NOMO-1 treated with dmso at 0.1 percent for 144 hours (cell line): Measurements from ENCODE around the gene AXIN1.
"Not testable (repeated sequence)": the region's sequence is repeated elsewhere in the genome, so short reads cannot be mapped to it uniquely, and the experiment has no call there.

Experiments
- DNase-seq: peaks from one replicate; lab custom pipeline; 2025; ENCODE audit not compliant: unreplicated experiment; lab: John Stamatoyannopoulos, UW

The AXIN1 gene

DNA sequence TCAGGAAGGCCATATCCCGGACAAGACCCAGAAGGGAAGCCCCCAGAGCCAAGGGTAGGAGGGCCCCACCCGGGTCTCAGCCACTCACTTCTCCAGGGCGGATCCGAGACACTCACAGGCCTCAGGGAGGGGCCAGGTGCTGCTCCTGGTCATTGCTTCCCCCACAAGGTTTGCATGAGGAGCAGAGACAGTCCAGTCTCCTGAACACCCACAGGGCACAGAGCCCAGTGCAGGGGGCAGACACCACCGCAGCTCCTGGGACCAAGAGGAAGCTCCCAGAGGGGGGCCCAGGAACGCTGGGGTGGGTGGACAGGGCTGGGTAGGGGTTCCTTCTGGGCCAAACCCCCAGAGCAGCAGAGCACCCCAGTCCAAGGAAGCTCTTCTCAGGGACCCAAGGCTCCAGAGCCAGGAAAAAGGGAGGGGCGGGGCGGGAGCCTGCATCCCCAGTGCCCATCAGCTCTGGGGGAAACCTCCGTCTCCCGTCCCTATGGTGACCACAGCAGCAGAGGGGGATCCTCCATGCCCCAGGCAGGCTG, 18.5 kb upstream of the AXIN1 start:
- no peak for DNase-seq

DNA sequence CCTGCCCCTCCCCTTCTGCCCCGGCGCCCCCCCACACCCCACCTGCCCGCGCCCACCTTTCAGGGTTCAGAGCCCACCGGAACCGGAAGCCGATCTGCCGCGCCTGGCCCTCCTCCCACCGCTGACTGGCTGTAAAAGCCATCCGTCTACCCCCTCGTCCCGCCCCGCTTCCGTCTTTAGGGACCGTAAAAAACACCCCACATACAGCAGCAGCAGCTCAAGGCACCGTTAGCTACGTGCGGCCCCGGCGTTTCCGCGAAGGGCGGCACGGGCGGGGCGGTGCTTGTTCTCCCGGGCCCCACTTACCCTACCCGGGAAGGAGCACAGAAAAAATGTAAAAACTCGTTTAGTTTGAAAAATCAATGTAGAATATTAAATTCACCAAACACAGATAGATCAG, 17.9 kb upstream of the AXIN1 start, which contains the start of gene MRPL28:
TSS of gene MRPL28 (minus strand) at position 96 of the 400 bp plus-strand sequence. CDS start 320 bp downstream, outside the sequence.
- peak; percentile 95 for DNase-seq

DNA sequence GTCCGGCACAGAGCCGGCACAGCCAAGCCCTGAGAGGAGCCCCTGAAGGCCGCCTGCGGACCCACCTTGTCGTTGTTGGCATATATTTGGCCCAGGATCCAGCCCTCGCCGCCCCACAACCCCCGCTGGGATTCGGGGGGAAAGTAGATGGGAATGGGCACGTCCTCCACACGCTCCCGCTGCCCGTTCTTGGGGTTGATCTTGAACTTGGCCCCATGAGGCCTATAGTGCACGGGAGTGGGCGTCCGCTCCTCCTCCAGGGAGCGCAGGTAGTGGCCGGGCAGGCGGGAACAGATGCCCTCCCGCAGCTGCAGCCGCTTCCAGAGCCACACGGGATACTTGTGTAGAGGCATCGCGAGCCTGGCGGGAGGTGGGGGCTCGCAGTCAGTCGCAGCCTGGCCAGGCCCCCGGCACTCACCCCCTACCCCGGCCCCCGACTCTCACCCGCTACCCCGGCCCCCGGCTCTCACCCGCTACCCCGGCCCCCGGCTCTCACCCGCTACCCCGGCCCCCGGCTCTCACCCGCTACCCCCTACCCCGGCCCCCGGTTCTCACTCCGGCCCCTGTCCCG, 17.4 kb upstream of the AXIN1 start:
- DNase-seq = no peak

DNA sequence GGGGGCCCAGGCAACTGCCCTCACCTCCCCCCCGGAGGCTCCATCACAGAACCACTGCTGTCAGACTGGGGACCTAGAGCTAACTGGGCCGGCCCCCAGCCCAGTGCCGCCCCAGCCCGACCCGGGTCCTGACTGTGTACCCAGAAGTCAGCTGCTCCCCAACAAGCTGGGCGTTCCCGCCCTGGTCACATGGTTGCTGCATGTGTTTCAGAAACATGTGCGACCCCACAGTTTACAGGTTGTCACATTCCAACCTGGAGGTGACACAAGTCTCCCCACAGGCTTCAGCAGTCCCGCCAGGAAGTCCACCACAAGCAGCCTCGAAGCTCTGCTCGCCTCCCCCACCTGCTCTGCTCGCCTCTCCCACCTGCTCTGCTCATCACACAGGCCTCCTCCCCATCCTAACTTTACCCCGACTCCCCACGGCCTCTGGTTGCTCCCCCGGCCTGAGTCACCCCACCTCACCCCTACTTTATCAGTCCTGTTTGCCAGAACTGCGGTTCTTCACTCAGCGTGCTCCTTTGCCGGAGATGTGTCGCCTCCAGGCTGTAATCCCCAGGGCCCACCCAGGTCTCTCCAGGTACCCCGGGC, 16.8 kb upstream of the AXIN1 start:
- DNase-seq = no peak

DNA sequence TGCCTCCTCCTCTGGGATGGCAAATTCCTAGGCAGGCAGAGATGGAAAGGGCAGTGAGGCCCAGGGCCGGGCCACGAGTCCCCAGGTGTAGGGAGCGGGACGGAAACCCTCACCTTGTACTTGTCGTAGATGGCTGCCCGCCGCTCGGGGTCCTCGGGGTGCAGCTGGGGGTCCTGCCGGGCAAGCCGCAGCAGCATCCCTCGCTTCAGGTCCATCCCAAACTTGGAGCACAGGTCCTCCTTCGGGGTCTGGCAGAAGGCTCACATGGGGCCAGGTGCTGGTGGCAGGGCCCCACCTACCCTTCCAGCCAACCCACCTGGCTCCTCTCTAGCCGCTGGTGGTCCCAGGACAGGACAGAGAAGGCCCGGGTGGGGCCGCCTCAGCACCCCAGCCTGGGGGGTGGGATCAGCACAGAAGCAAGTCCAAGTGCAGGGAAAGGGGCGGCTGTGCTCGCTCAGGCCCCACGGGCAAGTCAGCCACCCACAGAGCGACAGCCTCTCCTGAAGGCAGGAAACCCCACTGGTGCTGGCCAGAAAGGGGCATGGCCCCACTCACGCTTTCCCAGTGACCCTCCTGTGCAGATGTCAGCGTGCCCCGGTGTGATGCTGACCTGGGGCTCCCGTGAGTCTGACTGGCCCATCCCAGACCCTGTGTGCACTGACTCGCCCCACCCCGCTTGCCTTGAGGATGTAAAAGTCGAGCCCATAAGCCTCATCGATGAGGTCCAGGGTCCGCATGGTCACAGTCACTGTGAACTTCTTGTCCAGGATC, 16.1 kb upstream of the AXIN1 start:
- no peak for DNase-seq

DNA sequence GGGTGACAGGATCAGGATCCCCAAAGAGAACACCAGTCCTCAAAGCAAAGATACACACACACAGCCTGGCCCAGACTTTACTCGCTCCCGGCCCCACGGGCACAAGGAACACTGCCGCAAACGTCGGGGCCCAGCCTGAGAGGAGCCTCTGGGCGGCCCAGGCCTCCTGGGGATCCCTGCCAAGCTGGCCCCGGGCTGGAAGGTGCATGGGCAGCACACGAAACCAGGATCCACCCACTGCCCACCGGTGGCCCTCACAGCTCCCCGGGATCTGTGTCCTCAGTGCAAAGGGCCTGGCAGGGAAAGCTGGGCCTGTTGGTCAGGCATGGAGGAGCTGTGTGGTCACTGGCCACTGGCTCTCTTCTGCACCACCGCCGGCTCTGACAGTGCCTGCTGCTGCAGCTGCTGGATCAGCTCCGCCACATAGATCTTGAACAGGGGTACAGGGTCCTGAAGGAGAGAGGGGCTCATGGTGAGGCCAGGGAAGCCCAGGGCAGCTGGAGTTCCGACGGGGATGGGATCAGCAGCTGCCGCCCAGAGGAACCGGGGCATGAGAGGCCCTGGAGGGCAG, 14.9 kb upstream of the AXIN1 start:
- no peak for DNase-seq

DNA sequence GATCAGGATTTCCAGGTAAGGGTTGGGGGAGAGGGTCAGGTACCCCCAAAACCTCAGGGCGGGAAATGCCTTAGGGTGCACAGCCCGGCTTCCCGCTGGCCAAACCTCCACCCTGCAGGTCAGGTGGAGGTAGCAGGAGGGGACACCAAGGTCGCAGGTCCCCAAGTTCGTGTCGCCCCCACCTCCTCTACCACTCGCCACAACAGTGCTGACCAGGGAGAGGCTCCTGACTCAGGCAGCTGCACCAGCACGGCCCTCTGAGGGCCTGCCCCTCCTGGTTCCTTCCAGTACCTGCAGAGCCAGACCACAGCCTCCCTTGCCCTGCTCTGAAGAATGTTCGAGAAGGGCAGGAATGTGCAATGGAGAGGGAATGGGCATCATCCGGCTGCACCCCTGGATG, 14.0 kb upstream of the AXIN1 start:
- no peak for DNase-seq

DNA sequence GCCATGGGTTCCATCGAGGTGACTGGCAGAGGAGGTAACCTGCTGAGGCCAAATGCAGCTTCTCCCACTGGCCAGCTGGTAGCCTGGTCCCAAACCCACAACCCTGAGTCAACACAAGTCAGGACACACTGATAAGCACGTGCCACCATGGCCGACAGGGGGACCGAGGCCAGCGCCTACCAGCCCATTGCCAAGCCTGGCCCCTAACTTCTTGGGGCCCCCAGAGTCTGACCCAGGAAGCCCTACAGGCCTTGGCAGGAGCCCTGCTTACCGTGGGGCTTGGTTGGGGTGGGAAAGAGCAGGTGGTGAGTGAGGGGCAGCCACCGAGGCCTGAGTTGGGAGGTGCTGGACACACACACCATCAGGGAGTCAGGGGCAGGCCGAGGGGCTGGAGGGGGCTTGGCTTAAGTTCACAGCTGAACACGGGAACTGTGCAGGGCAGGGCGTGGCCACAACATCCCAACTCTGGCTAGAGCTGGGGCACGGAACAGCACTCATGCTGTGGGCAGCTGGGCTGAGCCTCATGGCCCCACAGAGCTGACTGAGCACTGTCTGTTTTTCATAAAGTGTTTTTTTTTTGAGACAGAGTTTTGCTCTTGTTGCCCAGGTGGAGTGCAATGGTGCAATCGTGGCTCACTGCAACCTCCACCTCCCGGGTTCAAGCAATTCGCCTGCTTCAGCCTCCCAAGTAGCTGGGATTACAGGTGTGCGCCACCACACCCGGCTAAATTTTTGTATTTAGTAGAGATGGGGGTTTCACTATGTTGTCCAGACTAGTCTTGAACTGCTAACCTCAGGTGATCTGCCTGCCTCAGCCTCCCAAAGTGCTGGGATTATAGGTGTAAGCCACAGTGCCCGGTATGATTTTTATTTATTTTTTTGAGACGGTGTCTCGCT, 12.3 kb upstream of the AXIN1 start:
- no peak for DNase-seq

DNA sequence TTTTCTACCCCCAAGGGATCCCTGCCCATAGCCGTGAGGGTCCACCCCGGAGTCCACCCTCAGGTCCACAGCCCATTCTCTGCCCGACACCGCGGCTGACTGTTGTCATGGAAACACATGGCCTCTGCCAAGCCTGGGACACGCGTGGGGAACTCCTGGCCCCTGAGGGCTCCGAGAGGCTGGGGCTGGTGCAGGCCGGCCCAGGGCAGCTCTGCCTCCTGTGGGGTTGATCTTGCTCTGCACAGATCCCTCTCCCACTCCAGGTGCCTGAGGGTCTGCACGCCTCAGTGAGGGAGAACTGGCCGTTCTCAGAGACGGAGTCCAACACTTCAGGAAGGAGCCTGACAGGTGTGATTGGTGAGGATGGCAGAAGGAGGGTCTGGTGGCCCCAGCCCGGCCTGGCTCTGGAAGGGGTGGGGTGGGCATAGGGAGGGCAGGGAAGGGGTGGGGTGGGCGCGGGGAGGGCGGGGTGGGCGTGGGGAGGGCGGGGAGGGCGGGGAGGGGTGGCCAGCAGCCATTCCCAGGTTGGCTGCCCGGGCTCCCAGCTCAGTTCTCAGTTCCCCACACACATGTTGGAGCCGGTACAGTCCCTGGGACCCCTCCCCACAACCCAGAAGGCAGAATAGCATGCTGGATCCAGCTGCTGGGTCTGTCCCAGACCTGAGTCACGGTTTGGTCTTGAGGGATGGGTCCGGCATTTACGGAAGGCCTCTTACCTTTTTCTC, 11.4 kb upstream of the AXIN1 start:
- no peak for DNase-seq

DNA sequence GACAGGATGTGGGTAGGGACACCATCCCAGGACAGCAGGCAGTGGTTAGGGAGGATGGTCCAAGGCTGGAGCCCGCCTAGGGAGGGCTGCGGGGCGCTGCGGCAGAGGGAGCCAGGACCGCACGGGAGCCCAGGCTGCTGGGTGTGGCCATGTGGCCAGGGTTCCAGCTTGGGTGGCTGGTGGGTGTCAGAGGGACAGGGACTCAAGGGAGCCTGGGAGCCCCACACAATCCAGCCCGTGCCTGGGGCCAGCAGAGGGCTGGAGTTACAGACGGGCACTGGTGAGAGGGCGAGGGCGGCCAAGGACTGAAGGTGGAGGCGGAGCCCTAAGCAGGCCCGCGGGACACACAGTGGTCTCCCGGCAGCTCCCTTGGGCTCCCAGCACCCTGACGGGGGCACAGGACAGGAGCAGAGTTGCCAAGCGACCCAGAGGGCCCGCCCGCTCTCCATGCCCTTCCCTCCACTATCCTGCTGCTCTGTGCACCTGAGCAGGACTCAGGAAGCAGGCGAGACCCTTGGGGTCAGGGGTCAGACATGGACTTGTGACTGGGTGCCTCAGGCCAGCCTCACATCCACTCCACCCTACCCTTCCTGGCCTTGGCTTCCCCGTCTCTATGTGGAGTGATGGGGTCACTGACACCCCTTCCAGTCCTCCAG, 10.7 kb upstream of the AXIN1 start:
- DNase-seq = no peak

DNA sequence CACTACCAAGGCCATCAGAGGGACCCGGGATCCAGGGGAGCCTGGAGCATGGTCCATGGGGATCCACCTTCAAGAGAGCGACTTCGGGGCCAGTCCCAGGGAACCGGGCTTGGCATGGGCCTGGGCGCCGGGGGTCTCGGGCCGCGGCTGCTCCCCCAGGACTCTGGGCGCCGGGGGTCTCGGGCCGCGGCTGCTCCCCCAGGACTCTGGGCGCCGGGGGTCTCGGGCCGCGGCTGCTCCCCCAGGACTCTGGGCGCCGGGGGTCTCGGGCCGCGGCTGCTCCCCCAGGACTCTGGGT, 10.1 kb upstream of the AXIN1 start:
- not testable (repeated sequence) for DNase-seq

DNA sequence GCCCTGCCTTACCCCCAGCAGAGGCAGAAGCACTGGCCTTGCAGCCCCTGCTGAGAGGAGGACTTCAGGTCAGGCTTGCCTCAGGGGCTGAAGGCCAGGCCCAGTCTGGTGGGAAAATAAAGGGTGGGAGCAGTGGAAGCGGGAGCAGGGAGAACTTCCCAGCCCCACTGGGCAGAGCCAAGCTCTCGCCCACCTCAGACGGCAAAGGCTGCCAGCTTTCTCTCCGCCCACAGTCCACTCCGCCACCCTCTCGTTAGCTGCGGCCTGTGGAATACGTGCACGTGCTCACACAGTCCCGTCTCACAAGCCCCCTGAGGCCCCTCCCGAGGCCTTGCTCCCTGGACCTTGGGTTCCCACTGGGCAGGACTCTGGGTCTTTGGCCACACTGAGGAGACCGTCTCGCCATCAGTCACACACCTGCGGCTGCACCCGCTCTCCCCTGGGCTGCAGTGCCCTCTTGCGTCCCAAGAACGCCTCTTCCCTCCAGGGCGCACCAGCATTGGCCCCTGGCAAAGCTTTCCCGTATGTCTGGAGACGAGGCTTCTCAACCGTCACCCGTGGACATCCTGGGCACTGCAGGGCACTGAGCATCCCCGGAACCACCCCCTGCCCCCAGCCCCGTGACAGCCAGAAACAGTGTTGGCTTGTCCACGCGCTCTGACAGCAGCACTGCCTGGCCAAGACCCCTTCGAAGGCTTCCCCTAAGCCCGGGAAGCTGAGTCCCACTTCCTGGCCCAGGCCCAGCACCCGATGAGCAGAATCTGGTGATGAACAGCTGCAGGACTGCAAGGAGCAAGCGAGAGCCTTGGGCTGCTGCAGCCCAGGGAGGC, 9.6 kb upstream of the AXIN1 start:
- peak; percentile 83 for DNase-seq

DNA sequence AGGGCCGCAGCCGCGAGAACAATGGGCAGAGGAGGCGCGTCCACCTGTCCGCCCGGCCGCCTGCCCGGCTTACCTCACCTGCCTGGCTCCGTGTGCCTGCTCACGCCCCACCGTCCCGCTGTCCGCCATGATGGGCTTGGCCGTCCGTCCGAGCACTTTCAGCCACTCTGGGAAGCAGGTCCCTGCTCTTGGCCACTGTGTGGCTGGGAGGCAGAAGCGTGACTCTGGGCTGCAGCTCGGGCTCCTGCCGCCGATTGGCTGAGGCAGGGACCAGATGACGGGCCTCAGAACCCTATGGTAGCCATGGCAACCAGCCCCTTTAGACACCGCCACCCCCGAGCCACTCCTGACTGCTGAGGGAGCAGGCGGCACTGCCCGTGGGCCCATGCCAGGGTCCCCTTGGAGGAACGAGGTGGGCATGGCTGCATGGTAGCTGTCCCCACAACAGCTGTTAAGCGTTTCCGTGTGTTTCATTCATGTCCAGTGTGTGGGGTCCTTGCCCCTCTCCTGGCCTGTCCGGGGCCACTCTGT, 8.9 kb upstream of the AXIN1 start:
- DNase-seq = no peak

DNA sequence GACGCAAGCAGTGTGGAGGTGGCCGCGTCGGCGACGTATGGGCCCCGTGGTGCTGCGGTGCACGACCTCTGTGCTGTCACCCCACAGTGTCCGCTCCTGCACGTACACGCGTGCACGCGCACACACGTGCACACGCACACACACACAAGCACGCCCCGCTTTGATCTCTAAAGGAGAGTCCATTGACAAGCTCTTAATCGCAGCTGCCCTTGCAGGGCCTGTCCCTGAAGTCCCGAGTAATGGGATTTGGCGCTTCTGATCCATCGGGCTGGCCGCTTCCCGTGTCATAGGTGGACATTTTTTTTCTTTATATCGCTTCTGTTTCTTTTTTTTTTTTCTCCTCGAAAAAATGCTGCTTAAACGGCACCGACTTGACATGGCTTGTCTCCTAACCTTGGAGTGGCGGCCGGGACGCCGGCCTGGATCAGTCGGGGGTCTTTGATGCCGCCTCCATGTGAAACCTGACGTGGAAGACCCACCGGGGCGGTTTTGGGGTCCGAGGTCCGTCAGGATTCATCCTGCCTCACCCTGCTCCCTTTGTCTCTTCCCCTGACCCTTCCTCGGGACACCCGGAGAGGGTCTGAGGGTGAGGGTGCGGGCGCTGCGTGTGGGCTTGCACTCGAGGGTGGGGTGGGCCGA, 8.3 kb upstream of the AXIN1 start:
- DNase-seq = no peak

DNA sequence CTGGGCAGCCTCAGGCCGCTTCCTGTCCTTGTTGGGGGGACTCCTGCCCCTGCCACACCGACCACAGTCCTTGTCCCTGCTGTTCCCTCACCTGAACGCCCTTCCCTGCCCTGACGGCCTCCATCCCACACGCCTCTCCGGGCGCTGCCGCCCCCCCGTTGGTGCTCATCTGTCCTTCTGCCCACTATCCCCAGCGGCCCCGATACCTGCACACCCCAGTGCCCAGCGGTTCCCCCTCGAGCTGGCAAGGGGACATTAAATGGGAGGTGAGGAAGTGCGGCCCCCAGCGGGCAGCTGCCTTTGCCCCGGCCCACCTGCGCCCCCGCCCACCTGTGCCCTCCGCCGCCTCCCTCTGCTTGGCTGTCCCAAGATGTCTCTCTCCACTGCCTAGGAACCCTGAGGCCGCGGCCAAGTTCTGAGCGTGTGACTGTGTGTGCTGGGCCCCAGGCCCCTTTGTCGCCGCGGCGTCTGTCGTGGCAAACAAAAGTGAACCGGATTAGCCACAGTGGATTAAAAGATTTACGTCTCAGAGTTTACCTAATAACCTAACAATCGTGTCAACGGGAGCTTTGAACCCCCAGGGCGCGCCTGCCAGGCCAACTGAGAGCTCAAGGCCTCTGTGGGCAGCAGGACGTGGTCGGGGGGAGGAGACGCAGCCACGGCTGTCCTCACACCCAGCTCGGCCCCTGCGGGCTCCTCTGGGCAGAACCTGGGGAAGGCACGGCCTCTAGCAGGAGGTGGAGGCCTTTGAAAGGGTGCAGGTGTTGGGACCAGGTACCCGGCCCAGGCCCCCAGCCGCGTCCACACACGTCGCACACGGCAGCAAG, 7.6 kb upstream of the AXIN1 start:
- no peak for DNase-seq

DNA sequence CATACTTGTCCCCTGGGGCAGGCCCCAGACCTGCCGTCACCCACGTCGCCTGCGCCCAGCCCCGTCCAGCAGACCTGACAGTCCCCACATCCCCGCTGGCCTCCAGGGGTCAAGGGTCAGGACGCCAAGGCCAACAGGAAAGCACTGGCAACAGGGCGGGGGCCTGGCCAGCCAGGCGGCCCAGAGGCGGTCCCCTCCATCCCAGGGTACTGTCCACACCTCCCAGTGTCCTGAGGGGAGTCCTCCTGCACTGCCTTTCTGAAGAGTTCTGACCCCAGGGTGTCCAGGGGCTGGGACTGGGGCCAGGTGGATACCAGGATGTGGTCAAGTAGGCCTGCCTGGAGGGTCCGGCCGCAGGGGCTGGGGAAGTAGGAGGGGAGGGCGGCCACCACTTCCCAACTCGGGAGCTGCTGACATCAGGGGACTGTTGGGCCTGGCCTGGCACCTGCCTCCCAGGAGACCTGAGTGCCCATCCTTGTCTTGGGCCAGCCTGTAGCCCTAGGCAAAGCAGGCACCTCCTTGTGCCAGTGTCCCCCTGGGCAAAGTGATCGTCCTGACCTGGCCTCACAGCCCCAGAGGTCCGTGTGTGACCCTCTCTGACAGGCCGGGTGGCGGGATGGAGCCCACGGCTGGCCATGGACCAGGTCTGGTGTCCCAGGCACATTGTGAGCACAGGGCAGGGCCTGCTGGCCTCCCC, 6.7 kb upstream of the AXIN1 start:
- no peak for DNase-seq

DNA sequence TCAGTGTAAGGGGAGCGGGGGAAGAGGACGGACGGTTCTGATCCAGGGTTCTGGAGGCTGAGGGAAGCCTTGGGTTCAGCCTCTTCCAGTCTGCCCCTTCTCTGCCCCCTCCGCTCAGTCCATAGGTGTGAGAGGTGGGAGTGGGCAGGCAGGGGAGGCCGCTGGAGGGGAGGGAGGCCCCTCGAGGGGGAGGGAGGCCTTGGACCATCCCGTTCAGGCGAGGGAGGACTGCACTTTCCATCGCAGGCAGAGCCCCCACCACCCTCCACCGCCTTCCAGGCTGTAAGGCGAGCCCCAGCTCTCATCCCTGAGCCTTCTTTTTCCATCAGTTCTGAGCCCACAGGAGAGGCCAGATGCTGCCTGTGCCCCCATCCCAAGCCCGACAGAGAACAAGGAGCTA, 4.2 kb upstream of the AXIN1 start:
- no peak for DNase-seq
